GM10266 (cell line): ENCODE measurements around the gene SPATS2L.

ENCODE experiments used
- DNase-seq: peaks from one replicate; pipeline ENCODE4 v3.0.0; 2012; ENCODE audit errors: extremely low spot score
- CTCF ChIP-seq: IDR thresholded peaks from 2 replicates; pipeline ENCODE4 v1.5.1; 2012; ENCODE audit warnings: mild to moderate bottlenecking, low read depth; ENCODE audit not compliant: control insufficient read depth, insufficient read depth; ENCODE audit errors: missing control alignments

SPATS2L gene

GRCh38 chr2:200264631-200265030 lies 41.9 kb upstream of the SPATS2L start:
- no peak for TF ChIP-seq CTCF
- no peak for DNase-seq

- no peak for TF ChIP-seq CTCF
- no peak for DNase-seq
Observed at GRCh38 chr2:200266406-200266805, 40.1 kb upstream of the SPATS2L start.

GRCh38 chr2:200267350-200267749 lies 39.1 kb upstream of the SPATS2L start:
- no peak for DNase-seq
- no peak for TF ChIP-seq CTCF

GRCh38 chr2:200270732-200271131 lies 35.8 kb upstream of the SPATS2L start:
- no peak for TF ChIP-seq CTCF

GRCh38 chr2:200272320-200272719 lies 34.2 kb upstream of the SPATS2L start:
- no peak for TF ChIP-seq CTCF
- DNase-seq: no peak

More at GRCh38 chr2:200270732-200271131, 35.8 kb upstream of the SPATS2L start:
- DNase-seq: no peak

- no peak for DNase-seq
- TF ChIP-seq CTCF: no peak
Observed at GRCh38 chr2:200274116-200275075, 32.1 kb upstream of the SPATS2L start.

- TF ChIP-seq CTCF: no peak
- DNase-seq: no peak
Observed at GRCh38 chr2:200275295-200276013, 31.0 kb upstream of the SPATS2L start.
